ENCODE data around the gene GAB1.

DNA sequence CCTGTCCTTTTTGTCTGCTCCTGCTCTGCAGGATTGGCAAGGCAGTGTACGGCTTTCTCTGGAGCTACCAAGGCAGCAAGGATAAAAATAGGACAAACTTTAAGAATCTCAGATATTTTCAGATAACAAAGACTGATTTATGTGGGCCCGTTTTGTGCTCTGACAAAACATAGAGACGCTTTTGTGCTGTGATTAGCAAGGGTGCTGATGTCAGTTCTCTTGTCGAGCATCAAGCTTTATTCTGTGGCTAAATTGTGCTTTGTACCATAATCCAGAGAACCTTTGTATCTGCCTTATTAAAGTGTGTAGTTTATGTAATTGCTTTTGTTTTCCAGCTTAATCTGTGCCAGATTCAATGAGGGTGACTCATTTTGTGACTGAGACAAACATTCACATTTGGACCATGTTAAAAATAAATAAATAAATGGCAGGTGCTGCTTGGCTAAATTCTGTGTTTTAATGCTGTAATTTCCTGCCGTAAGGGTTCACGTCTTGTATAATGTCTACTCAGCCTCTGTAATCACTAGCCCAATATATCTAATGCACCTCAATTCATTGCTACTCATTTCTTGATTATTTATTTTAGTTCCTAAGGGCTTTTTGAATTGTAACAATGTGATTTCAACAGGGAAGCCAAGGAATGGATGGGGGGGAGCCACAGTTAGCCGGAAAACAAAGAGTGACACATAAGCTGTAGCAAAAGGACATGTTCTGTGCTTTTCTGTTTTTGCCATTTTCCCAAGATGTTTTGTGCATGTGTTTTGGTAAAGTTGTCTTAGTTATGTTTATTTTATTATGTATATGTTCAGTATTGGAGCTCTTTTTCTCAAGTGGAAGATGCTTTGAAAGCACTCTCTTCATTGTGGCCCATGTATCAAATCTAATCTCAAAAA, 75.1 kb downstream of the GAB1 start:
- TF ChIP-seq EZH2 (IDR thresholded peaks at IDR 0.05; ENCODE audit: insufficient read depth, poor library complexity, severe bottlenecking) (no peak), EZH2phosphoT487 (IDR thresholded peaks at IDR 0.05; ENCODE audit: insufficient read depth, low read depth) (no peak)
